ENCODE data around the gene ZNG1F.
"Not testable (repeated sequence)": the region's sequence is repeated elsewhere in the genome, so short reads cannot be mapped to it uniquely, and the experiment has no call there.

ZNG1F gene

GRCh38 chr9:41189217-41189616 is at the start of gene ZNG1F:
Gene ZNG1F (minus strand): TSS chr9:41189317. CDS start chr9:41189258, 59 bp downstream.
- not testable (repeated sequence) for DNase-seq (ENCODE audit: low spot score)

- not testable (repeated sequence) for DNase-seq (ENCODE audit: low spot score)
Measured at GRCh38 chr9:41237110-41237749, 48.1 kb upstream of the ZNG1F start.

GRCh38 chr9:41236486-41237109 is 47.5 kb upstream of the ZNG1F start:
- DNase-seq (ENCODE audit: low spot score): not testable (repeated sequence)

DNA sequence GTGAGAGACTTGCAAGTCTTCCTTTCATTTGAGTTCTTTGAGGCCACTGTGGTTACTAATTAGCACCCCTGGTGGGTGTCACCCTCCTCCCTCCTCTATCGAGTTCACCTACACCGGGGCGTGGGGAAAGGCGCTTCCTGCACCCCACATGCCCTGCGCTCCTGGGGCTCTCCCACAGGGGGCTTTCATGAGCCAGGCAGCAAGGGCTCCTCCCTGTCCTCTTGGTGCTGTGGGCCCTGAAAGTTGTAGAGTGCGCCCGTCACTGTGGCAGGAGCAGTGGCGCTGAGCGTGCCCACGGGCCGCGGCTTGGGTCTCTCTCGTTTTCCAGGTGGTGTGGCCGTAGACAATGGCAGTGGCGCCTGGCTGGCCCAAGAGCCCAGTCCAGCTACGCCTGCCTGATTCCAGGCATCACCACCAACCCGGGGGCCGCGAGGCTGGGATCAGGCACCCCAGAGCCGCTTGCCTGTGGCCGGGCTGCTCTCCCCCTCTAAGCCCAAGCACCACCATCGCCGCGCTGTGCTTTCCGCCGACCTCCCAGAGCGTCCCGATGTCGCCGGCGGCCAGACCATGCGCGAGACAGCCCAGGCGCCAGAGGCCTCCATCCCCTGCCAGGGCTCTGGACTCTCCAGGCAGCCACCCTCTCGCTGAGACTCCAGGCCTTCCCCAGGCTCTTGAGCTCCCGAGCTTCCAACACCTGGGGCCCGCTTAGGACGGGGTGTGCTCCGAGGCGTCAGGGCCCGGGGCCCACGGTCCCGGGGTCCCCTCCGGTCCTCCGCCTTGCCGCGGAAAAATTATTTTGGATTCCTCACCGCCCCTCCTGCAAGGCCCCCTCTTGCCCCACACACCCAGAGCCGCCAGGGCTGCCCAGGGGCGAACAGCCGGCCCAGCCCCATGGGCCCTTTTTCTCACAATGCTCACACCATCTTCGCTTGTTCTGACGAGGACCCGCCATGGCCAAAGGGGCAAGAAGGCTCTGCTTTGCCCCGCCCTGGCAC is 46.0 kb upstream of the ZNG1F start:
- DNase-seq (ENCODE audit: low spot score): peak; percentile 11

DNA sequence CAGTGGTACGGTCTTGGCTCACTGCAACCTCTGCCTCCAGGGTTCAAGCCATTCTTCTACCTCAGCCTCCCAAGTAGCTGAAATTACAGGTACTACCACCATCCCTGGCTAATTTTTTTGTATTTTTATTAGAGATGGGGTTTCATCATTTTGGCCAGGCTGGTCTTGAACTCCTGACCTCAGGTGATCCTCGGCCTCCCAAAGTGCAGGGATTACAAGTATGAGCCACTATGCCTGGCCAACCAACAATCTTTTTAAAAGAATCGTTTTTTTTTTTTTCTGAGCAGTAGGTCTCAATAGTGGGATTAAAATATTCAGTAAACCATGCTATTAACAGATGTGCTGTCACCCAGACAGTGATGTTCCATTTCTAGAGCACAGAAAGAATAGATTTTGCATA is 45.1 kb upstream of the ZNG1F start:
- not testable (repeated sequence) for DNase-seq (ENCODE audit: low spot score)

- peak; percentile 6 for DNase-seq (ENCODE audit: low spot score)
Measured at GRCh38 chr9:41232326-41232725, 43.2 kb upstream of the ZNG1F start.

GRCh38 chr9:41230418-41230817 is 41.3 kb upstream of the ZNG1F start:
- DNase-seq (ENCODE audit: low spot score): peak; percentile 11

DNA sequence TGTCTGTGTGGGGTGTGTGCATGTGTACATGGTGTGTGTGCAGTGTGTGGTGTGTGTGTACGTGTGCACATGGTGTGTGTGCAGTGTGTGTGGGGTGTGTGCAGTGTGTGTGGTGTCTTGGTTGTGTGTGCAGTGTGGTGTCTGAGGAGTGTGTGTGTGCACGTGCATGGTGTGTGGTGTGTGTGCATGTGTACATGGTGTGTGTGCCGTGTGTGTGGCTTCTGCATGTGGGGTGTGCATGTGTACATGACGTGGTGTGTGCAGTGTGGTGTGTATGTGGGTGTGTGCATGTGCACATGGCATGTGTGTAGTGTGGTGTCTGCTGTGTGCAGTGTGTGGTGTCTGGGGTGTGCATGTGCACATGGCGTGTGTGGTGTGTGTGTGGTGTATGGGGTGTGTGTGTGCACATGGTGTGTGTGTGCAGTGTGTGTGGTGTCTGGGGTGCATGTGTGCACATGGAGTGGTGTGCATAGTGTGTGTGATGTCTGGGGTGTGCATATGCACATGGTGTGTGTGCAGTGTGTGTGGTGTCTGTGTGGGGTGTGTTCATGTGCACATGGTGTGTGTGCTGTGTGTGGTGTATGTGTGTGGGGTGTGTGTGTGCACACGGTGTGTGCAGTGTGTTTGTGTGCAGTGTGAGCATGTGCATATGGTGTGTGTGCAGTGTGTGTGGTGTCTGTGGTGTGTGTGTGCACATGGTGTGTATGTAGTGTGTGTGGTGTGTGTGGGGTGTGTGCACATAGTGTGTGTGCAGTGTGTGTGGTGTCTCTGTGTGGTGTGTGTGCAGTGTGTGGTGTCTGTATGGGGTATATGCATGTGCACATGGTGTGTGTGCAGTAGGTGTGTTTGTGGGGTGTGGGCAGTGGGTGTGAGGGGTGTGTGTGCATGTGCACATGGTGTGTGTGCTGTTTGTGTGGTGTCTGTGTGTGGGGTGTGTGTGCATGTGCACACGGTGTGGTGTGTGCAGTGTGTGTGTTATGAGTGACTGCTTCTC is 40.6 kb upstream of the ZNG1F start:
- DNase-seq (ENCODE audit: low spot score): peak; percentile 24

GRCh38 chr9:41219831-41220230 is 30.7 kb upstream of the ZNG1F start:
- DNase-seq (ENCODE audit: low spot score): not testable (repeated sequence)

GRCh38 chr9:41188439-41188838 is 678 bp downstream of the ZNG1F start:
- not testable (repeated sequence) for DNase-seq (ENCODE audit: low spot score)

DNA sequence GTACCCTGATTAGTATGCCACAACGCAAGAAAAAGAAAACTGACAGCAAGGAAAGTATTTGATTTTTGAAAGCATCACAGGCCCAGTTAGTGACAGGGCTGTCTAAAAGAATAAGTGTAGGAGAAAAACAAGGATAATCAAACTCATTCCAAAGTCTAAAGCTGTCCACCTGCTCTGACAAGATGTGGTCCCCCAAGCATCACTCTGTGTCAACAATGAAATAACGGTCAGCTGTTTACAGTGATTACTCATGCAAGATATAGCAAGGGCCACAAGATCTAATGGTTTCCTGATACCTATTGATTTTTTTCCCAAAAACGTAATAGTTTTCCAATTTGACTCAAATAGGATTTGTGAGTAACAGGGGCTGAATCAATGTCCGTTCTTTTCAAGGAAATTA is 14.1 kb downstream of the ZNG1F start:
- DNase-seq (ENCODE audit: low spot score): not testable (repeated sequence)

- DNase-seq (ENCODE audit: low spot score): not testable (repeated sequence)
Measured at GRCh38 chr9:41150116-41150515, 39.0 kb downstream of the ZNG1F start.

DNA sequence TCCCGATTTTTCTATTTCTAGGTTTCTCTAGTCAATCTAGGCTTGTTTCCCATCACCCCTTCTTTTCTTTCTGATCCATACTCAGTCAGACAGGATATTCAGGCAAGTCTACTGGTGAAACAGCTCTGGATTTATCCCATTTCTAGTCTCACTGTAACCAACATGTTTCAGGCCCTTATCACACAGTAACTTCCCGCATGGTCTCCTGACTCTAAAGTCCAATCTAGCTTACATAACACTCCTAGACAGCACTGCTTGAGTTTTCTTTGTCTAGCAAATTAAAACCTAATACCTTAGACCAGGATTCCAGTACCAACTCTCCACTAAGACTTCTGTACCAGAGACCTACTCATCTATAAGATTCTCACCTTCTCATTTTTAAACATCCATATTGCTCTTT is 47.2 kb downstream of the ZNG1F start:
- DNase-seq (ENCODE audit: low spot score): not testable (repeated sequence)

GRCh38 chr9:41128581-41128980 is 60.5 kb downstream of the ZNG1F start, which contains the start of gene FOXD4L6:
Gene FOXD4L6 (minus strand): TSS chr9:41128681. CDS start chr9:41128383, 298 bp downstream.
- not testable (repeated sequence) for DNase-seq (ENCODE audit: low spot score)

GRCh38 chr9:41126746-41127446 is 62.2 kb downstream of the ZNG1F start:
- DNase-seq (ENCODE audit: low spot score): not testable (repeated sequence)

GRCh38 chr9:41125936-41126335 is 63.2 kb downstream of the ZNG1F start:
- DNase-seq (ENCODE audit: low spot score): not testable (repeated sequence)

GRCh38 chr9:41125109-41125658 is 63.9 kb downstream of the ZNG1F start:
- DNase-seq (ENCODE audit: low spot score): not testable (repeated sequence)

DNA sequence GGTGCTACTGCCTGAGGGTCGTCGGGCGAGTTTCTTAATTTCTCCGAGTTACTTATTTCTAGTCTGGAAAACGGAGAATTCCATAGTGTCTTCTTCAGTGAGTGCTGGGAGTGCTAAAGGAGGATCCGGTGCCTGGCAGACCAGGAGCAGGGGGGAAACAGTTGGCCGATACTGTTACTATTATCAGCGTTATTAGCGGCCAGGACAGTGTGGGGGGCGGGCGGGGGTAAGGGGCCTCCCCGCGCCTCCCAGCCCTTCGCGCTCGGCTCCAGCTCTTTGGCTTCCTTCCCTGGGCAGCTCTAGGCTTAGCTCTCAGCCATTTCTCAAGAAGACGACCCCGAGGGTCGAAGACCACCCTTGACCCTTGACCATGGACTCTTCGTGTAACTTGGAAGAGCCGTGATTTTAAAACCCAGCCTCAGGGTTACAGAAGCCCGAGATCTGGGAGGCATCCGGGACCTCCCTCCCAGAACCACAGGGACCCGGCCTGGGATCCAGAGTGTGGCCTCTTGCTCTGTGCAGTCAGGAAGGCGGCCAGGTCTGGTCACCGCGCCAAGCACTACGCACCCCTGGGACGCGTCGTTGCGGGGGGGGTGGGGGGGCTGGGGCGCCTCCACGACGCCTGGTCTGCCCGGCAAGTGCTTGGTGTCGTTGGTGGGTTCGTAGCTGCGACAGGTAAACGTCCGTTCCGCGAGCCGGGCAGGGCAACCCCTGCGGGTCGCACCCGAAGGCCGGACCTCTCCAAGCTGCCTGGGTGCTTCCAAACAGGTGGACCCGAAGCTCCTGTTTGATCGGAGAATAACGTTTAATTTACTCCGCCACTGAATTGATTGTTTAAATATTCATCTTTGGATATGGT is 64.6 kb downstream of the ZNG1F start:
- not testable (repeated sequence) for DNase-seq (ENCODE audit: low spot score)

GRCh38 chr9:41123812-41124211 is 65.3 kb downstream of the ZNG1F start:
- not testable (repeated sequence) for DNase-seq (ENCODE audit: low spot score)

Measured in pons (tissue), 1 donor.